ENCODE measurements around the gene PILRB.
"Not testable (repeated sequence)": the region's sequence is repeated elsewhere in the genome, so short reads cannot be mapped to it uniquely, and the experiment has no call there.

Gene PILRB

GRCh38 chr7:100378114-100378755, 20.3 kb downstream of the PILRB start:
- no peak for DNase-seq

- DNase-seq, result no peak
These were observed 22.3 kb downstream of the PILRB start for GRCh38 chr7:100380196-100380595.

- DNase-seq, result not testable (repeated sequence)
These were observed 23.8 kb downstream of the PILRB start for GRCh38 chr7:100381531-100382233.

- DNase-seq, result not testable (repeated sequence)
These were observed 24.4 kb downstream of the PILRB start for GRCh38 chr7:100382234-100382853.

- DNase-seq, result no peak
These were observed 26.8 kb downstream of the PILRB start for GRCh38 chr7:100384628-100385294.

- no peak for DNase-seq
These were observed 29.0 kb downstream of the PILRB start for GRCh38 chr7:100386940-100387339.

- DNase-seq, result no peak
These were observed 29.8 kb downstream of the PILRB start for GRCh38 chr7:100387695-100388094.

GRCh38 chr7:100389437-100390088, 31.6 kb downstream of the PILRB start:
- no peak for DNase-seq

- no peak for DNase-seq
These were observed 32.5 kb downstream of the PILRB start for GRCh38 chr7:100390286-100391009.

GRCh38 chr7:100393233-100393905, 35.5 kb downstream of the PILRB start:
- DNase-seq, result no peak

- DNase-seq, result no peak
These were observed 36.2 kb downstream of the PILRB start for GRCh38 chr7:100394077-100394476.

GRCh38 chr7:100396421-100396982, 38.6 kb downstream of the PILRB start:
- DNase-seq, result peak; percentile 21

- no peak for DNase-seq
These were observed 39.6 kb downstream of the PILRB start for GRCh38 chr7:100397315-100398081.

GRCh38 chr7:100398239-100398638, 40.3 kb downstream of the PILRB start:
- no peak for DNase-seq

- DNase-seq, result no peak
These were observed 42.1 kb downstream of the PILRB start for GRCh38 chr7:100400041-100400440.

- no peak for DNase-seq
These were observed 42.7 kb downstream of the PILRB start for GRCh38 chr7:100400656-100401055.

GRCh38 chr7:100401811-100402210, 43.9 kb downstream of the PILRB start:
- no peak for DNase-seq

- no peak for DNase-seq
These were observed 44.3 kb downstream of the PILRB start for GRCh38 chr7:100402241-100402640.

- no peak for DNase-seq
These were observed 48.9 kb downstream of the PILRB start for GRCh38 chr7:100406767-100407166.

Data from CD4-positive, alpha-beta T cell treated with Interferon gamma for 1 hour (primary cell).